ENCODE results near the gene ZNF562.

GRCh38 chr19:9640956-9641355, 33.9 kb downstream of the ZNF562 start:
- no peak for TF ChIP-seq EZH2 (IDR thresholded peaks at IDR 0.05; ENCODE audit: borderline replicate concordance, low read depth, low read length, severe bottlenecking)
- TF ChIP-seq CTCF (IDR thresholded peaks at IDR 0.05; ENCODE audit: extremely low read depth in 1 of 2, insufficient read depth in 1 of 2, low read depth in 1 of 2, low read length in 2 of 2) = no peak
- no peak for TF ChIP-seq POLR2A (IDR thresholded peaks at IDR 0.05; ENCODE audit: low read depth, low read length)
- TF ChIP-seq POLR2AphosphoS5 (IDR thresholded peaks at IDR 0.05; ENCODE audit: insufficient read depth, low read depth, low read length) = no peak
- TF ChIP-seq MYC (IDR thresholded peaks at IDR 0.05; ENCODE audit: low read depth, low read length) = no peak
- TF ChIP-seq FOS (IDR thresholded peaks at IDR 0.05; ENCODE audit: borderline replicate concordance, insufficient read depth, low read length) = no peak
- no peak for TF ChIP-seq MAX (IDR thresholded peaks at IDR 0.05; ENCODE audit: insufficient read depth, insufficient read length)

All from endothelial cell of umbilical vein (primary cell).